Limb (tissue), 2 donors: ENCODE measurements around the gene POR.
"Not testable (repeated sequence)": the region's sequence is repeated elsewhere in the genome, so short reads cannot be mapped to it uniquely, and the experiment has no call there.

Source experiments
- DNase-seq, 2 donors: peaks; one replicate each; pipeline ENCODE4 v3.0.0-alpha.2; 2016; ENCODE audit errors: extremely low spot score in 2 of 2

The POR gene

DNA sequence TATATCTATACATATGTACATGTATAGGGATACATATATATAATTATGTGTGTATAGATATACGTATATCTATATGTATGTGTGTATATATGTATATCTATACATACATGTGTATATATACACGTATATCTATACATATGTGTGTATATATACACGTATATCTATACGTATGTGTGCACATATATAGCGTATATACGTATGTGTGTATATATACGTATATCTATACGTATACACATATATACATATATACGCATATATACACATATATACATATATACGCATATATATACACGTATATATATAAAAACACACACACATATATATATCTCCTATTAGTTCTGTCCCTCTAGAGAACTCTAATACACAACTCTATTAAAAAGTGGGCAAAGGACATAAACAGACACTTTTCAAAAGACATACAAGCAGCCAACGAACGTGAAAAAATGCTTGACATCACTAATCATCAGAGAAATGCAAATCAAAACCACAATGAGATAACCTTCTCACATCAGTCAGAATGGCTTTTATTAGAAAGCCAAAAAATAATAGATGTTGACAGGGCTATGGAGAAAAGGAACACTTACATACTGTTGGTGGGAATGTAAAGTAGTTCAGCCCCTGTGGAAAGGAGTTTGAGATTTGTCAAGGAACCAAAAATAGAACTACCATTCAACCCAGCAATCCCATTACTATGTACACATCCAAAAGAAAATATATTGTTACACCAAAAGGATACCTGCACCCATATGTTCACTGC is 101.4 kb downstream of the POR start:
- no peak for DNase-seq

DNA sequence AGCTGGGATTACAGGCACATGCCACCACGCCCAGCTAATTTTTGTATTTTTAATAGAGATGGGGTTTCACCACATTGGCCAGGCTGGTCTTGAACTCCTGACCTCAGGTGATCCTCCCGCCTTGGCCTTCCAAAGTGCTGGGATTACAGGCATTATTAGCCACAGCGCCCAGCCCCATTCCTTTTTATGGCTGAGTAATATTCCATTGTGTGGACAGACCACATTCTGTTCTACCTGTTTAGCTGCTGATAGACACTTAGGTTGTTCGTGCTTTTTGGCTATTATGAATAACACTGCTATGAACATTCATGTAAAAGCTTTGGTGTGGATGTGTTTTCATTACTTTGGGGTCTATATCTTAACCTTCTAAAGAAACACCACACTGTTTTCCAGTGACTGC is 103.6 kb downstream of the POR start:
- DNase-seq: not testable (repeated sequence)

- DNase-seq: peak; percentile 27 to 77
Measured at GRCh38 chr7:76020031-76020714, 105.2 kb downstream of the POR start.

DNA sequence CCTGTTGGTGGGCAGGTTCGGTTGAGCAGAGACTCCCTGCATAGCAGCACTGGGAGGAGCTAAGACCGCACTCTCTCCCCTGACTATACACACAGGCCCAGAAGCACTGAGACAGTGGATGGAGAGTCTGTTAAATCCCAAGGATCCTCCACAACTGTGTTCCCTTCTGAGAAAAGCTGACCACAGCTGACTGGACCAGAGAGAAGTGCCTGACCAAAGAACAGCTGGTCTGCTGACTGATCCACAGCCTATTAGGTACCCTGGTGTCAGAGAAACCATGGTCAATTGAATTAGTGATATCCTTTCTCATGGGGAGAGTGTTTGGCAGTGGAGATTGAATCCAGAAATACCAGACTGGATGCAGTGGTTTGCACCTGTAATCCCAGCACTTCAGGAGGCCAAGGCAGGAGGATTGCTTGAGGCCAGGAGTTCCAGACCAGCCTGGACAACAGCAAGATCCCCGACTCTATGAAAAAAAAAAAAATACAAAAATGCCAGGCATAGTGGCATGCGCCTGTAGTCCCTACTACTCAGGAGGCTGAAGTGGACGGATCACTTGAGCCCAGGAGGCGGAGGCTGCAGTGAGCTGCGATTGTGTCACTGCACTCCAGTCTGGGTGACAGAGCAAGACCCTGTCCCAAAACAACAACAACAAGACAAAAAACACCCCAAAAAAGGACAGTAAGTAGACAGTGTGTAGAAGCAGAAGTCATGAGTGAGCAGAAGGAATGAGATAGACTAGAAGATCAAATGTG is 107.2 kb downstream of the POR start:
- DNase-seq: no peak

DNA sequence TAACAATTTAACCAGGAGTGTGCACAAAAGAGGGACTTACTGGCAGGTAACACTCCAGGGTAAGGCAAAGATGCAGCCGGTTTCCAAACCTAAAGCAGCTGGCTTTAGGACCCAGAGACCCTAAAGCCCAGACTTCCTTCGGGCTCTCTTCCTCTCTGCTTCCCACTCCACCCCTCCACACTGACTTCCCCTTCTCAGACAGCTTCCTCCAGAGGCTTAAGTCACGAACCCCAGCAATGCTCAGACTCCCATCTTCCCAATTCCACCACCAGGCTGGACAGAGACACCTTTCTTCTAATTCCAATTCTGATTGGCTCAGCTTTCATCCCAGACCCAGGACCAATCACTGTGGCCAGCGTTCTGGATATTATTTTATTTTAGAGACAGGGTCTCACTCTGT is 108.0 kb downstream of the POR start:
- no peak for DNase-seq

- DNase-seq: not testable (repeated sequence)
Measured at GRCh38 chr7:76029682-76030081, 114.7 kb downstream of the POR start.

DNA sequence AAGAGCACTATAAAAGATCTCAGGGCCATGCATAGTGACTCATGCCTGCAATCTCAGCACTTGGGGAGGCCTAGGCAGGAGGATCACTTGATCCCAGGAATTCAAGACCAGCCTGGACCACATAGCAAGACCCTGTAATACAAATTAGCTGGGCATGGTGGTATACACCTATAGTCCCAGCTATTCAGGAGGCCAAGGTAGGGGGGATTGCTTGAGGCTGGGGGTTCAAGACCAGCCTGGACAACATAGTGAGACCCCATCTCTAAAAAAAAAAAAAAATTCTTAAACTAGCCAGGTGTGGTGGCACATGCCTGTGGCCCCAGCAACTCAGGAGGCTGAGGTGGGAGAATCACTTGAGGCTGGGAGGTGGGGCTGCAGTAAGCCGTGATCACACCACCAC is 117.0 kb downstream of the POR start:
- DNase-seq: no peak
